Sciatic nerve (tissue), 1 donor: ENCODE measurements around the gene ST8SIA1. TPM values are rescaled to one million over a fixed set of nuclear protein-coding genes. Genes with fewer than 3 reads are reported as not detected.

Experiments
- total RNA-seq: library from RNA; stranded (reverse); fragmentation: NEBNext Ultra II Directional; extraction: Animal tissue kit (Norgen Biotek cat#: 25700); gene quantifications from one replicate; pipeline ENCODE4 v1.2.1, GENCODE V29; 2021
- donor health status: DM: no; HTN: no; CAD: no.

The ST8SIA1 gene
- total RNA-seq, 1 donor from 2014 or later = 5.5 TPM

Other genes with a start within 250 kb of the ST8SIA1 start
- 53.4 TPM for gene C2CD5, start 209.8 kb upstream of the ST8SIA1 start, total RNA-seq